Measurements from ENCODE around the gene KRT78.

DNA sequence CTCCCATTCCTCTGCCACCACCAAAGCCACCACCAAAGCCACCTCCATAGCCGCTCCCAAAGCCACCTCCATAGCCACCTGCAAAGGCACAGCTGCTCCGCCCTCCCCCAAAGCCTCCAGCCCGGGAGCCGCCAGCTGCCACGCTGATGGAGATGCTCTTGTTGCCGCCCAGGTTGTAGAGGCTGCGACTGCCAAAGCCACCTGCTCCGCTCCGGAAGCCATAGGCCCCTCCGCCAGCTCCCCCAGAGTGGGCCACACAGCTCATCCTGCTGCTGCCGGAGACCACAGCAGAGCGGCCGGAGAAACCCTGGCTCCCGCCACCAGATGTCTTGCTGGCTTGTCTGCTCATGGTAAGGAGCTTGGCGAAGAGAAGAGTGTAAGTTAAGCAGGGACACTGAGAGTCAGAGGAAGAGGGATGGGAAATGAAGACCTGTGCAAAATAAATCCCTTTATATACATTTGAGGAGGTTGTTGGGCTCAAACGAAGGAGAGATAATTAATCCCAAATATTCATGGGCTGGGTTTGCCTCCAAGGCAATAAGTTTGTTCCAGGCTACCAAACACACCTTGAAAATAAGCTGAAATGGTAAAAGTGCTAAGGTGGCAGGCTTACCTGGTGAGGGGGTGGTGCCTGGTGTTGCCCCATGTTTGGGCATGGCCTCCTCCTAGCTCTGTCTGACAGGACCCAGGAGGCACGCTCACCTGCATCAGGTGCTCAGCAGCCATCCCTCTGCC is 52.9 kb downstream of the KRT78 start, which contains the start of gene KRT3:
- TF ChIP-seq, protein P1, sequence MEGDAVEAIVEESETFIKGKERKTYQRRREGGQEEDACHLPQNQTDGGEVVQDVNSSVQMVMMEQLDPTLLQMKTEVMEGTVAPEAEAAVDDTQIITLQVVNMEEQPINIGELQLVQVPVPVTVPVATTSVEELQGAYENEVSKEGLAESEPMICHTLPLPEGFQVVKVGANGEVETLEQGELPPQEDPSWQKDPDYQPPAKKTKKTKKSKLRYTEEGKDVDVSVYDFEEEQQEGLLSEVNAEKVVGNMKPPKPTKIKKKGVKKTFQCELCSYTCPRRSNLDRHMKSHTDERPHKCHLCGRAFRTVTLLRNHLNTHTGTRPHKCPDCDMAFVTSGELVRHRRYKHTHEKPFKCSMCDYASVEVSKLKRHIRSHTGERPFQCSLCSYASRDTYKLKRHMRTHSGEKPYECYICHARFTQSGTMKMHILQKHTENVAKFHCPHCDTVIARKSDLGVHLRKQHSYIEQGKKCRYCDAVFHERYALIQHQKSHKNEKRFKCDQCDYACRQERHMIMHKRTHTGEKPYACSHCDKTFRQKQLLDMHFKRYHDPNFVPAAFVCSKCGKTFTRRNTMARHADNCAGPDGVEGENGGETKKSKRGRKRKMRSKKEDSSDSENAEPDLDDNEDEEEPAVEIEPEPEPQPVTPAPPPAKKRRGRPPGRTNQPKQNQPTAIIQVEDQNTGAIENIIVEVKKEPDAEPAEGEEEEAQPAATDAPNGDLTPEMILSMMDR (IDR thresholded peaks at IDR 0.05), result no peak
- TF ChIP-seq, protein P2, sequence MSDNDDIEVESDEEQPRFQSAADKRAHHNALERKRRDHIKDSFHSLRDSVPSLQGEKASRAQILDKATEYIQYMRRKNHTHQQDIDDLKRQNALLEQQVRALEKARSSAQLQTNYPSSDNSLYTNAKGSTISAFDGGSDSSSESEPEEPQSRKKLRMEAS (CRISPR knock-in tag; IDR thresholded peaks at IDR 0.05), result no peak

All from WTC11 (cell line).